C4-2B (cell line): ENCODE data around the gene KPNA1.

Source experiments
- H3K27ac ChIP-seq: fragments of 450-650 bp; 2 replicates; pipeline ENCODE4 v1.5.1; 2017
- CTCF ChIP-seq: fragments of 450-650 bp; conservative IDR thresholded peaks from 2 replicates; pipeline ENCODE4 v1.5.1; 2017; ENCODE audit warnings: mild to moderate bottlenecking
- ZFX ChIP-seq: fragments of 450-650 bp; IDR thresholded peaks from 2 replicates; pipeline ENCODE4 v1.6.1; 2017

KPNA1 gene

DNA sequence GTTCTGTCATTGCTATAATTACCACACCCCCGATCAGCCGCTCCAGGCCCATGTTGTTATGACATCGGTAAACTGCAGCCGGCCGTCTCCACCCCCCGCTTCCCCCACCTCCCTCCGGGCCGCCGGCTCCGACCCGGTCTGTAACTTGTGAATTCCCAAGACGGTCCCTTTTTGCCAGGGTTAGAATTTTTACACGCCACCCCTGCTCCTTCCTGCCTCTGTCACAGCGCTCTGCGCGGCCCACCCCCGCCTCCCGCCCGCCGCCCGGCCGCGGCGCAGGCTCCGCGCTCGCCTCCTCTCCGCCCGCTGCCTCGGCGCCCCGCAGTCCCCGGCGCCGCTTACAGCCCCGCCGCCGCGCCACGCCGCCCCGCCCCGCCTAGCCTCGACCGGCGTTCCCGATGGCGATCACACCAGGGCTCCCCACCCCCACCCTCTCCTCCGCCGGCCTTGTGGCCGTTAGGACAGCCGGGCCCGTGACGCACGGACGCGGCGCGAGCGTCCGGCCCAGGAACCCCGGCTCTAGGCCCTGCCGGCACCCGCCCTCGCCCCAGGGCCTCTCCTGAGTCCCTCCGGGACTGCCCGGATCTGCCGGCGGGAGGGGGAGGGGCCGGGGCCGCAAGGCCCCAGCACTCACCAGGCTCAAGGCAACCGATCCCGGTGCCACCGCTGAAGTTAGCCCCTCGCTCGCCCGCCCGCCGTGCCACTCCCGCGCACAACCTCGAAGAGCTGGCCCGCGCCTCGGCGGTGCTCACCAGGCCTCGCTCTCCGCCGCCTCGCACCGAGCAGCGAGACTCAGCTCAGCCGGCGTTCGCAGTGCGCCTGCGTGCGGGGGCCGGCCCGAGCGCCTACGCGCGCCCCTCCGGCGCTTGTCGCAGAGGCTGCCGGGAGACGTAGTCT lies at the start of gene KPNA1:
Gene KPNA1 (minus strand): TSS at position 817 of the 897 bp plus-strand sequence. CDS start 18,374 bp downstream, outside the sequence.
- peak within 1 kb of the TSS; percentile 97 for H3K27ac ChIP-seq
- no peak for TF ChIP-seq CTCF
- TF ChIP-seq ZFX, result peak; percentile 99

- TF ChIP-seq CTCF (no peak), ZFX (peak; percentile 92)
- peak within 1 kb of the TSS; percentile 84 for H3K27ac ChIP-seq
These were observed 49.6 kb upstream of the KPNA1 start, which contains the start of the genes DTX3L and PARP9 for GRCh38 chr3:122564155-122564912. DTX3L (plus strand) TSS chr3:122564338; CDS start chr3:122564427, 89 bp downstream. PARP9 (minus strand) TSS chr3:122564300; CDS start chr3:122559620, 4,680 bp downstream.

GRCh38 chr3:122563717-122564025 lies 48.9 kb upstream of the KPNA1 start:
- H3K27ac ChIP-seq, result peak overlapping the region; percentile 84
- TF ChIP-seq CTCF (no peak), ZFX (no peak)

GRCh38 chr3:122562923-122563716 lies 48.4 kb upstream of the KPNA1 start:
- H3K27ac ChIP-seq, result peak overlapping the region; percentile 84
- TF ChIP-seq ZFX (no peak), CTCF (no peak)

DNA sequence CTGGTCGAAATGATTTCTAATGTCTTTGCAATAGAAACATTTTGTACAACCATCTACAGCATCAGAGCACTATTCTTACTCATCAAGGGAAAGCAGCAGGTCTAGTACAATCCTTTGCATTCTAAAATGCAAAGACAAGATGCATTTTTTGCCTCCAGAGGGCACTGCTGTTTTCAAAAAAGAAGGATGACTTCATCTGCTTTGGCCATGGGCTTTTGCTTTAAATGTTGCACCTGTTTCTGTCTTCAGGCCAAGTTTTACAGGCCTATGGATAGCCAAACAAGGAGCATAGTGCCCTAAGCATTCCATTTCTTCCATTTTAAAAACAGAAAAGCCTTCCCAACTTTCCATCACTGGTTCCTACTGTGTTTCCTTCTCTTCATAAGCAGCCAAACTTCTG lies 45.9 kb upstream of the KPNA1 start:
- no peak overlapping the region for H3K27ac ChIP-seq
- TF ChIP-seq ZFX (no peak), CTCF (peak; percentile 85)

DNA sequence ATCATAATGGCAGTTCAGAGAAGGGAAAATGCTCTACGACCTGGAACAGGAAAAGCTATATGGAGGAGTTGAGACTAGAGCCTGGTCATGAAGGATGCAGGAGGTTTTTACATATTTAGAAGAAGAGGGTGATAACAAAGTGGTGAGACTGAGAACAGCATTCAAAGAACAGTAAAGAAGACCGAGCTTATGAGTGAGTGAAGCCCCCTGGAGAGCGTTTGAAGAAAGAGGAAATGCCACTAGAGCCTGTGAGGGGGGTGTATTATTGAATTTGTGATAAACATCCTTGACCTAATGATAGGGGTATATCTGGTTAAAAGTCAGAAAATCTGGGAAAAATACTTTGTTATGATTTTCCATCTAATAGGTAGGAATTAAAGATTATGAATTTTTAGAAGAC lies 45.2 kb upstream of the KPNA1 start:
- no peak overlapping the region for H3K27ac ChIP-seq
- no peak for TF ChIP-seq CTCF
- TF ChIP-seq ZFX, result no peak
